DOHH2 (cell line): ENCODE data around the gene ACSM3.

Experiments
- CTCF ChIP-seq: fragments of 200-600 bp; sonication (generic); IDR thresholded peaks from one replicate; pipeline ENCODE4 v1.5.1; 2014; ENCODE audit warnings: antibody characterized with exemption, mild to moderate bottlenecking, low read depth, low read length; ENCODE audit not compliant: poor library complexity, severe bottlenecking
- EZH2phosphoT487 ChIP-seq: fragments of 200-600 bp; sonication (generic); IDR thresholded peaks from 2 replicates; pipeline ENCODE4 v1.6.1; 2017; ENCODE audit warnings: borderline replicate concordance, mild to moderate bottlenecking, antibody characterized with exemption, low read length, moderate library complexity, mixed read lengths

- TF ChIP-seq CTCF (no peak), EZH2phosphoT487 (no peak)
These were observed 3.8 kb downstream of the ACSM3 start for GRCh38 chr16:20767577-20767976.
